GM23338 (cell line): ENCODE results near the gene PECR. TPM values are rescaled to one million over a fixed set of nuclear protein-coding genes. Genes with fewer than 3 reads are reported as not detected.

ENCODE experiments used
- ATAC-seq: fragments of 200-7000 bp; cut with Tn5 transposase; 3 replicates; pipeline ENCODE4 v1.9.1; 2020
- DNase-seq: peaks from one replicate; pipeline ENCODE4 v3.0.0-alpha.2; 2015; ENCODE audit warnings: low spot score
- H2AFZ ChIP-seq: fragments of 200-600 bp; sonication (generic); 2 replicates; pipeline ENCODE4 v1.8.0; 2016; ENCODE audit warnings: antibody characterized with exemption, mild to moderate bottlenecking, moderate library complexity
- H3F3A ChIP-seq: fragments of 200-600 bp; sonication (generic); replicated peaks from 2 replicates; pipeline ENCODE4 v1.8.0; 2017; ENCODE audit warnings: antibody characterized with exemption, mixed run types, low read depth
- H3K27ac ChIP-seq: fragments of 200-600 bp; sonication (generic); 2 replicates; pipeline ENCODE4 v1.6.1; 2016; ENCODE audit warnings: low read depth
- H3K27me3 ChIP-seq: fragments of 200-600 bp; sonication (generic); 2 replicates; pipeline ENCODE4 v1.8.0; 2016; ENCODE audit warnings: mild to moderate bottlenecking, mixed run types, moderate library complexity; ENCODE audit not compliant: insufficient read depth
- H3K36me3 ChIP-seq: fragments of 200-600 bp; sonication (generic); 2 replicates; pipeline ENCODE4 v1.8.0; 2016; ENCODE audit warnings: mild to moderate bottlenecking; ENCODE audit not compliant: insufficient read depth
- H3K4me1 ChIP-seq: fragments of 200-600 bp; sonication (generic); 2 replicates; pipeline ENCODE4 v1.8.0; 2016; ENCODE audit warnings: mild to moderate bottlenecking, moderate library complexity; ENCODE audit not compliant: insufficient read depth
- H3K4me2 ChIP-seq: fragments of 200-600 bp; sonication (generic); 2 replicates; pipeline ENCODE4 v1.7.1; 2017; ENCODE audit warnings: mixed run types
- H3K4me3 ChIP-seq: fragments of 200-600 bp; sonication (generic); 2 replicates; pipeline ENCODE4 v1.6.1; 2016; ENCODE audit warnings: mixed run types
- H3K79me2 ChIP-seq: fragments of 200-600 bp; sonication (generic); replicated peaks from 2 replicates; pipeline ENCODE4 v1.8.0; 2017; ENCODE audit warnings: mild to moderate bottlenecking; ENCODE audit not compliant: insufficient read depth
- H3K9me2 ChIP-seq: fragments of 200-600 bp; sonication (generic); 2 replicates; pipeline ENCODE4 v1.8.0; 2017; ENCODE audit not compliant: insufficient read depth
- H4K20me1 ChIP-seq: fragments of 200-600 bp; sonication (generic); replicated peaks from 2 replicates; pipeline ENCODE4 v1.8.0; 2017; ENCODE audit warnings: mild to moderate bottlenecking; ENCODE audit not compliant: insufficient read depth
- H3K27ac Mint-ChIP-seq: 2 replicates; pipeline ENCODE4 v1.8.0; 2020; ENCODE audit warnings: inconsistent platforms, mild to moderate bottlenecking, moderate library complexity, mixed read lengths
- H3K27me3 Mint-ChIP-seq: 3 replicates; pipeline ENCODE4 v1.8.0; 2022; ENCODE audit warnings: low read depth, mild to moderate bottlenecking, moderate library complexity, mixed read lengths, inconsistent platforms; ENCODE audit not compliant: insufficient read depth, poor library complexity
- H3K36me3 Mint-ChIP-seq: 3 replicates; pipeline ENCODE4 v1.8.0; 2021; ENCODE audit warnings: low read depth, mild to moderate bottlenecking, inconsistent platforms, moderate library complexity, mixed read lengths
- H3K4me1 Mint-ChIP-seq: 3 replicates; pipeline ENCODE4 v1.8.0; 2020; ENCODE audit warnings: mild to moderate bottlenecking, inconsistent platforms, mixed read lengths
- H3K4me3 Mint-ChIP-seq: 3 replicates; pipeline ENCODE4 v1.8.0; 2021; ENCODE audit warnings: moderate library complexity, mild to moderate bottlenecking, inconsistent platforms, mixed read lengths
- H3K9me3 Mint-ChIP-seq: 3 replicates; pipeline ENCODE4 v1.8.0; 2020; ENCODE audit warnings: moderate library complexity, mild to moderate bottlenecking, inconsistent platforms, mixed read lengths
- CREB1 ChIP-seq: fragments of 250-450 bp; sonication (Bioruptor Pico); IDR thresholded peaks from 2 replicates; pipeline ENCODE4 v1.5.0; 2020; ENCODE audit warnings: low read depth, mild to moderate bottlenecking, moderate library complexity
- CTCF ChIP-seq, 2 experiments: fragments of 200-600 bp in 1 of 2; sonication (generic) in 1 of 2; conservative IDR thresholded peaks; 2 replicates each; pipeline versions ENCODE4 v1.5.1 to v1.6.1; 2016 to 2017; ENCODE audit warnings: antibody characterized with exemption in 2 of 2, low read depth in 2 of 2, mild to moderate bottlenecking in 2 of 2, moderate library complexity in 1 of 2
- ETS1 ChIP-seq: IDR thresholded peaks from 2 replicates; pipeline ENCODE4 v1.6.1; 2016; ENCODE audit warnings: antibody characterized with exemption
- EZH2 ChIP-seq: fragments of 200-600 bp; sonication (generic); IDR thresholded peaks from one replicate; pipeline ENCODE4 v1.8.0; 2017; ENCODE audit warnings: antibody characterized with exemption, mild to moderate bottlenecking, low read depth; ENCODE audit not compliant: unreplicated experiment
- EZH2phosphoT487 ChIP-seq: fragments of 200-600 bp; sonication (generic); IDR thresholded peaks from one replicate; pipeline ENCODE4 v1.8.1; 2018; ENCODE audit warnings: antibody characterized with exemption; ENCODE audit not compliant: unreplicated experiment
- POLR2AphosphoS5 ChIP-seq: IDR thresholded peaks from 2 replicates; pipeline ENCODE4 v1.6.1; 2016; ENCODE audit warnings: antibody characterized with exemption, low read depth
- STAT1 ChIP-seq: IDR thresholded peaks from one replicate; pipeline ENCODE4 v1.6.1; 2016; ENCODE audit warnings: antibody characterized with exemption; ENCODE audit not compliant: unreplicated experiment
- ZNF114 ChIP-seq: fragments of 250-450 bp; sonication (Bioruptor Pico); IDR thresholded peaks from 2 replicates; pipeline ENCODE4 v1.5.0; 2020; ENCODE audit warnings: mild to moderate bottlenecking, moderate library complexity
- ZNF462 ChIP-seq: fragments of 250-450 bp; sonication (Bioruptor Pico); IDR thresholded peaks from 2 replicates; pipeline ENCODE4 v1.5.0; 2020; ENCODE audit warnings: mild to moderate bottlenecking, moderate library complexity
- polyA plus RNA-seq: library from polyadenylated mRNA; unstranded; fragments of >200 nt; fragmentation: Nextera tagmentation; extraction: Ambion mirVana; gene quantifications from 2 replicates; pipeline ENCODE4 v1.2.1, GENCODE V29; 2016
- total RNA-seq: library from RNA; depleted of rRNA; stranded (reverse); fragments of >200 nt; shearing (Covaris generic); gene quantifications from 2 replicates; pipeline ENCODE4 v1.2.3, GENCODE V29; 2014

The PECR gene
- total and polyA plus RNA-seq, 2 experiments from 2014 or later: 12.1 to 15.5 TPM

- Mint-ChIP-seq H3K36me3 (peaks cover 25% of the 10 kb centered on the region), H3K4me1 (no peaks in the 10 kb centered on the region), H3K9me3 (no peaks in the 10 kb centered on the region; the same call in 2 of the 3 replicates), H3K27me3 (peaks cover 1% of the 10 kb centered on the region), H3K27ac (no peak overlapping the region), H3K4me3 (no peak overlapping the region)
- DNase-seq (no peak), ATAC-seq (no peak)
- Histone ChIP-seq H3K4me1 (no peaks in the 10 kb centered on the region), H3K79me2 (no peaks in the 10 kb centered on the region), H2AFZ (no peak overlapping the region), H3K36me3 (peaks cover 14% of the 10 kb centered on the region; the same call in 1 of the 2 replicates), H3K4me2 (no peak overlapping the region), H4K20me1 (no peaks in the 10 kb centered on the region), H3K27ac (no peak overlapping the region), H3F3A (no peaks in the 10 kb centered on the region), H3K9me2 (no peaks in the 10 kb centered on the region), H3K4me3 (no peak overlapping the region), H3K27me3 (no peaks in the 10 kb centered on the region)
- TF ChIP-seq POLR2AphosphoS5 (no peak), ZNF462 (CRISPR knock-in tag) (no peak)
These were observed 40.2 kb downstream of the PECR start for GRCh38 chr2:216041438-216041837.

GRCh38 chr2:216039918-216040317, 41.7 kb downstream of the PECR start:
- Histone ChIP-seq H3K79me2 (no peaks in the 10 kb centered on the region), H3K27me3 (no peaks in the 10 kb centered on the region), H3K27ac (no peak overlapping the region), H3K4me1 (no peaks in the 10 kb centered on the region), H4K20me1 (no peaks in the 10 kb centered on the region), H3F3A (no peaks in the 10 kb centered on the region), H2AFZ (no peak overlapping the region), H3K9me2 (no peaks in the 10 kb centered on the region), H3K4me2 (no peak overlapping the region), H3K4me3 (no peak overlapping the region), H3K36me3 (peaks cover 14% of the 10 kb centered on the region; the same call in 1 of the 2 replicates)
- Mint-ChIP-seq H3K27me3 (peaks cover 4% of the 10 kb centered on the region), H3K4me3 (no peak overlapping the region), H3K4me1 (no peaks in the 10 kb centered on the region), H3K27ac (no peak overlapping the region), H3K36me3 (peaks cover 22% of the 10 kb centered on the region), H3K9me3 (no peaks in the 10 kb centered on the region; the same call in 2 of the 3 replicates)
- ATAC-seq (no peak), DNase-seq (no peak)
- TF ChIP-seq ZNF114 (CRISPR knock-in tag) (no peak), CTCF (conservative IDR thresholded peaks at IDR 0.05; ENCODE audit: low read depth in 2 of 2) (no peak), CREB1 (no peak), EZH2phosphoT487 (no peak), EZH2 (no peak), POLR2AphosphoS5 (no peak), ETS1 (no peak), STAT1 (no peak)
